Activated CD4-positive, alpha-beta T cell treated with anti-CD3 and anti-CD28 coated beads, Interleukin-2, amount 10 ng/mL, durations not matched to agents 7 days and 5 days (primary cell): ENCODE measurements around the gene ZMYM2. TPM values are rescaled to one million over a fixed set of nuclear protein-coding genes. Genes with fewer than 3 reads are reported as not detected.

Experiments used
- CTCF ChIA-PET: fragments of 350-600 bp; sonication (Branson Sonifier 250); formaldehyde crosslinking; loops from one replicate; lab custom pipeline; 2021; ENCODE audit warnings: antibody characterized with exemption; lab: Charles Lee
- POLR2A ChIA-PET: fragments of 350-600 bp; sonication (Branson Sonifier 250); formaldehyde crosslinking; loops from one replicate; lab custom pipeline; 2021; ENCODE audit warnings: antibody characterized with exemption; lab: Charles Lee
- DNase-seq: peaks from one replicate; pipeline ENCODE4 v3.0.0-alpha.2; 2020
- H3K27ac Mint-ChIP-seq: one replicate; pipeline ENCODE4 v1.8.0; 2021; ENCODE audit warnings: mild to moderate bottlenecking, moderate library complexity, mixed read lengths
- H3K27me3 Mint-ChIP-seq: one replicate; pipeline ENCODE4 v1.8.0; 2021; ENCODE audit warnings: mixed read lengths
- H3K36me3 Mint-ChIP-seq: one replicate; pipeline ENCODE4 v1.8.0; 2021; ENCODE audit warnings: low read depth, mixed read lengths
- H3K4me1 Mint-ChIP-seq: one replicate; pipeline ENCODE4 v1.8.0; 2021; ENCODE audit warnings: mixed read lengths
- H3K4me3 Mint-ChIP-seq: one replicate; pipeline ENCODE4 v1.8.0; 2021; ENCODE audit warnings: mild to moderate bottlenecking, moderate library complexity, mixed read lengths
- H3K9me3 Mint-ChIP-seq: one replicate; pipeline ENCODE4 v1.8.0; 2021; ENCODE audit warnings: mixed read lengths
- total RNA-seq, 2 experiments: library from RNA; stranded (reverse); gene quantifications; one replicate each; pipeline ENCODE4 v1.2.3, GENCODE V29; 2021

The ZMYM2 gene
- total RNA-seq, 2 experiments from 2014 or later: 41.5 to 46.7 TPM

- H3K27me3 Mint-ChIP-seq: no peaks in the 10 kb centered on the region
- peaks cover 35% of the 10 kb centered on the region for H3K36me3 Mint-ChIP-seq
- no peak overlapping the region for H3K4me3 Mint-ChIP-seq
- no peak for DNase-seq
- CTCF ChIA-PET: interaction anchor here (0.5 kb wide), 1 partner anchor 957 kb away, joined by 7 read pairs; no protein-coding TSS in a partner anchor
- POLR2A ChIA-PET: no interaction called here
- H3K9me3 Mint-ChIP-seq: no peaks in the 10 kb centered on the region
- H3K4me1 Mint-ChIP-seq: peaks cover 13% of the 10 kb centered on the region
- no peak overlapping the region for H3K27ac Mint-ChIP-seq
Observed at GRCh38 chr13:19993024-19993423, 34.5 kb downstream of the ZMYM2 start.

- H3K4me3 Mint-ChIP-seq: no peak overlapping the region
- no peak for DNase-seq
- no peak overlapping the region for H3K27ac Mint-ChIP-seq
- H3K9me3 Mint-ChIP-seq: no peaks in the 10 kb centered on the region
- POLR2A ChIA-PET: no interaction called here
- peaks cover 18% of the 10 kb centered on the region for H3K4me1 Mint-ChIP-seq
- no peaks in the 10 kb centered on the region for H3K27me3 Mint-ChIP-seq
- CTCF ChIA-PET: no interaction called here
- H3K36me3 Mint-ChIP-seq: peaks cover 35% of the 10 kb centered on the region
Observed at GRCh38 chr13:19998960-19999359, 40.4 kb downstream of the ZMYM2 start.

GRCh38 chr13:20000062-20000552 is 41.6 kb downstream of the ZMYM2 start:
- POLR2A ChIA-PET: interaction anchor here (0.6 to 0.7 kb wide), 2 partner anchors 11 to 1555 kb away, joined by 3 read pairs; no protein-coding TSS in a partner anchor
- H3K4me1 Mint-ChIP-seq: peaks cover 18% of the 10 kb centered on the region
- peaks cover 33% of the 10 kb centered on the region for H3K36me3 Mint-ChIP-seq
- H3K4me3 Mint-ChIP-seq: no peak overlapping the region
- no peak overlapping the region for H3K27ac Mint-ChIP-seq
- no peaks in the 10 kb centered on the region for H3K9me3 Mint-ChIP-seq
- H3K27me3 Mint-ChIP-seq: no peaks in the 10 kb centered on the region
- DNase-seq: no peak
- CTCF ChIA-PET: no interaction called here

- ChIA-PET CTCF (interaction anchor here (1.3 kb wide), 1 partner anchor 17 kb away, joined by 7 read pairs; no protein-coding TSS in a partner anchor), POLR2A (no interaction called here)
- no peaks in the 10 kb centered on the region for H3K9me3 Mint-ChIP-seq
- DNase-seq: no peak
- H3K36me3 Mint-ChIP-seq: peaks cover 34% of the 10 kb centered on the region
- no peaks in the 10 kb centered on the region for H3K27me3 Mint-ChIP-seq
- no peak overlapping the region for H3K27ac Mint-ChIP-seq
- H3K4me1 Mint-ChIP-seq: peaks cover 18% of the 10 kb centered on the region
- H3K4me3 Mint-ChIP-seq: no peak overlapping the region
Observed at GRCh38 chr13:20001366-20002190, 43.1 kb downstream of the ZMYM2 start.

GRCh38 chr13:20002787-20003186 is 44.3 kb downstream of the ZMYM2 start:
- no peak for DNase-seq
- peaks cover 18% of the 10 kb centered on the region for H3K4me1 Mint-ChIP-seq
- H3K36me3 Mint-ChIP-seq: peaks cover 35% of the 10 kb centered on the region
- no peak overlapping the region for H3K4me3 Mint-ChIP-seq
- H3K27ac Mint-ChIP-seq: peak overlapping the region; percentile 38
- ChIA-PET CTCF (no interaction called here), POLR2A (no interaction called here)
- H3K27me3 Mint-ChIP-seq: no peaks in the 10 kb centered on the region
- no peaks in the 10 kb centered on the region for H3K9me3 Mint-ChIP-seq

- Mint-ChIP-seq H3K27me3 (no peaks in the 10 kb centered on the region), H3K4me1 (peaks cover 8% of the 10 kb centered on the region), H3K27ac (no peak overlapping the region), H3K36me3 (peaks cover 44% of the 10 kb centered on the region), H3K4me3 (no peak overlapping the region), H3K9me3 (no peaks in the 10 kb centered on the region)
- CTCF ChIA-PET: interaction anchor here (0.6 to 1.2 kb wide), 2 partner anchors 8 to 235 kb away, joined by 3 read pairs; no protein-coding TSS in a partner anchor
- POLR2A ChIA-PET: no interaction called here
- no peak for DNase-seq
Observed at GRCh38 chr13:20006206-20006605, 47.7 kb downstream of the ZMYM2 start.

GRCh38 chr13:20015763-20016162 is 57.2 kb downstream of the ZMYM2 start:
- no peaks in the 10 kb centered on the region for H3K27me3 Mint-ChIP-seq
- POLR2A ChIA-PET: no interaction called here
- peaks cover 24% of the 10 kb centered on the region for H3K9me3 Mint-ChIP-seq
- H3K36me3 Mint-ChIP-seq: peaks cover 64% of the 10 kb centered on the region
- CTCF ChIA-PET: no interaction called here
- H3K27ac Mint-ChIP-seq: no peak overlapping the region
- H3K4me3 Mint-ChIP-seq: no peak overlapping the region
- no peak for DNase-seq
- H3K4me1 Mint-ChIP-seq: peaks cover 3% of the 10 kb centered on the region

GRCh38 chr13:20016649-20017364 is 58.3 kb downstream of the ZMYM2 start:
- peaks cover 8% of the 10 kb centered on the region for H3K4me1 Mint-ChIP-seq
- no peak for DNase-seq
- H3K9me3 Mint-ChIP-seq: peaks cover 24% of the 10 kb centered on the region
- CTCF ChIA-PET: no interaction called here
- peaks cover 70% of the 10 kb centered on the region for H3K36me3 Mint-ChIP-seq
- POLR2A ChIA-PET: no interaction called here
- no peak overlapping the region for H3K4me3 Mint-ChIP-seq
- no peak overlapping the region for H3K27ac Mint-ChIP-seq
- no peaks in the 10 kb centered on the region for H3K27me3 Mint-ChIP-seq

- POLR2A ChIA-PET: no interaction called here
- no peak for DNase-seq
- Mint-ChIP-seq H3K4me3 (no peak overlapping the region), H3K27ac (no peak overlapping the region), H3K9me3 (peaks cover 24% of the 10 kb centered on the region), H3K4me1 (peaks cover 8% of the 10 kb centered on the region), H3K27me3 (no peaks in the 10 kb centered on the region), H3K36me3 (peaks cover 69% of the 10 kb centered on the region)
- CTCF ChIA-PET: no interaction called here
Observed at GRCh38 chr13:20017365-20017711, 58.8 kb downstream of the ZMYM2 start.

GRCh38 chr13:20019043-20019442 is 60.5 kb downstream of the ZMYM2 start:
- Mint-ChIP-seq H3K27me3 (no peaks in the 10 kb centered on the region), H3K4me1 (peaks cover 8% of the 10 kb centered on the region), H3K36me3 (peaks cover 55% of the 10 kb centered on the region), H3K27ac (no peak overlapping the region), H3K9me3 (peaks cover 22% of the 10 kb centered on the region), H3K4me3 (no peak overlapping the region)
- no peak for DNase-seq
- ChIA-PET CTCF (interaction anchor here (0.8 kb wide), 1 partner anchor 161 kb away, joined by 5 read pairs; no protein-coding TSS in a partner anchor), POLR2A (no interaction called here)

GRCh38 chr13:20024702-20025101 is 66.2 kb downstream of the ZMYM2 start:
- no peaks in the 10 kb centered on the region for H3K9me3 Mint-ChIP-seq
- ChIA-PET CTCF (no interaction called here), POLR2A (no interaction called here)
- DNase-seq: no peak
- peaks cover 26% of the 10 kb centered on the region for H3K36me3 Mint-ChIP-seq
- no peak overlapping the region for H3K4me3 Mint-ChIP-seq
- no peak overlapping the region for H3K27ac Mint-ChIP-seq
- H3K27me3 Mint-ChIP-seq: no peaks in the 10 kb centered on the region
- peaks cover 8% of the 10 kb centered on the region for H3K4me1 Mint-ChIP-seq

- H3K36me3 Mint-ChIP-seq: peaks cover 31% of the 10 kb centered on the region
- CTCF ChIA-PET: no interaction called here
Observed at GRCh38 chr13:20028953-20029352, 70.4 kb downstream of the ZMYM2 start.

GRCh38 chr13:20033486-20033885 is 75.0 kb downstream of the ZMYM2 start:
- no peak overlapping the region for H3K4me3 Mint-ChIP-seq
- H3K4me1 Mint-ChIP-seq: no peaks in the 10 kb centered on the region
- peaks cover 51% of the 10 kb centered on the region for H3K36me3 Mint-ChIP-seq
- ChIA-PET POLR2A (no interaction called here), CTCF (no interaction called here)
- no peak for DNase-seq
- no peaks in the 10 kb centered on the region for H3K27me3 Mint-ChIP-seq
- H3K9me3 Mint-ChIP-seq: no peaks in the 10 kb centered on the region
- H3K27ac Mint-ChIP-seq: no peak overlapping the region

More at GRCh38 chr13:20028953-20029352, 70.4 kb downstream of the ZMYM2 start:
- Mint-ChIP-seq H3K4me3 (no peak overlapping the region), H3K4me1 (no peaks in the 10 kb centered on the region), H3K9me3 (no peaks in the 10 kb centered on the region), H3K27ac (no peak overlapping the region), H3K27me3 (no peaks in the 10 kb centered on the region)
- POLR2A ChIA-PET: no interaction called here
- no peak for DNase-seq
